Activated T-helper 1 cell treated with anti-CD3 and anti-CD28 coated beads, Interleukin-12 subunit alpha, Interleukin-12 subunit beta, Interleukin-2, Interleukin-4 antibody, amounts not matched to agents 30 ng/mL and 10 ng/mL and 1 ng/mL, durations not matched to agents 14 hours and 24 hours and 36 hours (primary cell): ENCODE results near the gene STN1. TPM values are rescaled to one million over a fixed set of nuclear protein-coding genes. Genes with fewer than 3 reads are reported as not detected.

Source experiments
- DNase-seq: peaks from one replicate; pipeline ENCODE4 v3.0.0; 2021; ENCODE audit warnings: low spot score
- H3K27ac Mint-ChIP-seq: one replicate; pipeline ENCODE4 v1.8.0; 2021; ENCODE audit warnings: mild to moderate bottlenecking, mixed read lengths
- H3K27me3 Mint-ChIP-seq: one replicate; pipeline ENCODE4 v1.8.0; 2022; ENCODE audit warnings: mild to moderate bottlenecking, moderate library complexity, mixed read lengths; ENCODE audit not compliant: insufficient read depth
- H3K36me3 Mint-ChIP-seq: one replicate; pipeline ENCODE4 v1.8.0; 2021; ENCODE audit warnings: low read depth, mixed read lengths
- H3K4me1 Mint-ChIP-seq: one replicate; pipeline ENCODE4 v1.8.0; 2021; ENCODE audit warnings: low read depth, mixed read lengths
- H3K4me3 Mint-ChIP-seq: one replicate; pipeline ENCODE4 v1.8.0; 2021; ENCODE audit warnings: mild to moderate bottlenecking, moderate library complexity, mixed read lengths
- H3K9me3 Mint-ChIP-seq: one replicate; pipeline ENCODE4 v1.8.0; 2021; ENCODE audit warnings: mixed read lengths
- intact Hi-C: fragments of 100-400 bp; cut with micrococcal nuclease; formaldehyde crosslinking; loops from one replicate; pipeline ENCODE4 v1.15.1; 2024
- total RNA-seq: library from RNA; stranded (reverse); gene quantifications from 2 replicates; pipeline ENCODE4 v1.2.3, GENCODE V29; 2022

STN1 gene
- total RNA-seq, 1 donor from 2014 or later = 20.0 TPM

- intact Hi-C loops = no loop called here
- no peak overlapping the region for H3K27ac Mint-ChIP-seq
- no peaks in the 10 kb centered on the region for H3K36me3 Mint-ChIP-seq
- peaks cover 17% of the 10 kb centered on the region for H3K4me1 Mint-ChIP-seq
- H3K27me3 Mint-ChIP-seq = peaks cover 6% of the 10 kb centered on the region
- H3K9me3 Mint-ChIP-seq = no peaks in the 10 kb centered on the region
- no peak overlapping the region for H3K4me3 Mint-ChIP-seq
- no peak for DNase-seq
These were observed 75.4 kb downstream of the STN1 start for GRCh38 chr10:103842605-103843004.

- DNase-seq = no peak
- no peaks in the 10 kb centered on the region for H3K36me3 Mint-ChIP-seq
- H3K27me3 Mint-ChIP-seq = peaks cover 6% of the 10 kb centered on the region
- intact Hi-C loops = no loop called here
- H3K4me3 Mint-ChIP-seq = no peak overlapping the region
- peaks cover 13% of the 10 kb centered on the region for H3K4me1 Mint-ChIP-seq
- no peak overlapping the region for H3K27ac Mint-ChIP-seq
- H3K9me3 Mint-ChIP-seq = no peaks in the 10 kb centered on the region
These were observed 76.5 kb downstream of the STN1 start for GRCh38 chr10:103841519-103841918.

GRCh38 chr10:103840740-103841070, 77.3 kb downstream of the STN1 start:
- no peaks in the 10 kb centered on the region for H3K36me3 Mint-ChIP-seq
- H3K27ac Mint-ChIP-seq = no peak overlapping the region
- intact Hi-C loops = no loop called here
- peaks cover 6% of the 10 kb centered on the region for H3K27me3 Mint-ChIP-seq
- H3K9me3 Mint-ChIP-seq = no peaks in the 10 kb centered on the region
- peaks cover 4% of the 10 kb centered on the region for H3K4me1 Mint-ChIP-seq
- H3K4me3 Mint-ChIP-seq = no peak overlapping the region
- DNase-seq = no peak

GRCh38 chr10:103839872-103840739, 77.9 kb downstream of the STN1 start:
- no peak overlapping the region for H3K4me3 Mint-ChIP-seq
- H3K27ac Mint-ChIP-seq = no peak overlapping the region
- H3K27me3 Mint-ChIP-seq = peaks cover 4% of the 10 kb centered on the region
- no peaks in the 10 kb centered on the region for H3K4me1 Mint-ChIP-seq
- H3K36me3 Mint-ChIP-seq = no peaks in the 10 kb centered on the region
- DNase-seq = no peak
- H3K9me3 Mint-ChIP-seq = no peaks in the 10 kb centered on the region
- intact Hi-C loops = no loop called here

- DNase-seq = no peak
- H3K9me3 Mint-ChIP-seq = no peaks in the 10 kb centered on the region
- H3K4me1 Mint-ChIP-seq = no peaks in the 10 kb centered on the region
- intact Hi-C loops = no loop called here
- H3K27me3 Mint-ChIP-seq = peaks cover 4% of the 10 kb centered on the region
- H3K27ac Mint-ChIP-seq = no peak overlapping the region
- H3K4me3 Mint-ChIP-seq = no peak overlapping the region
- H3K36me3 Mint-ChIP-seq = no peaks in the 10 kb centered on the region
These were observed 78.5 kb downstream of the STN1 start for GRCh38 chr10:103839519-103839871.

GRCh38 chr10:103838862-103839518, 79.0 kb downstream of the STN1 start:
- Mint-ChIP-seq H3K27me3 (peaks cover 4% of the 10 kb centered on the region), H3K27ac (no peak overlapping the region), H3K4me3 (no peak overlapping the region), H3K36me3 (no peaks in the 10 kb centered on the region), H3K9me3 (no peaks in the 10 kb centered on the region), H3K4me1 (no peaks in the 10 kb centered on the region)
- no peak for DNase-seq
- intact Hi-C loops = no loop called here

GRCh38 chr10:103838070-103838395, 80.0 kb downstream of the STN1 start:
- no peak overlapping the region for H3K27ac Mint-ChIP-seq
- H3K9me3 Mint-ChIP-seq = no peaks in the 10 kb centered on the region
- no peaks in the 10 kb centered on the region for H3K4me1 Mint-ChIP-seq
- intact Hi-C loops = no loop called here
- H3K27me3 Mint-ChIP-seq = peaks cover 4% of the 10 kb centered on the region
- DNase-seq = no peak
- no peak overlapping the region for H3K4me3 Mint-ChIP-seq
- no peaks in the 10 kb centered on the region for H3K36me3 Mint-ChIP-seq

GRCh38 chr10:103837370-103838069, 80.5 kb downstream of the STN1 start:
- no peaks in the 10 kb centered on the region for H3K36me3 Mint-ChIP-seq
- no peak overlapping the region for H3K4me3 Mint-ChIP-seq
- H3K9me3 Mint-ChIP-seq = no peaks in the 10 kb centered on the region
- H3K27me3 Mint-ChIP-seq = peaks cover 4% of the 10 kb centered on the region
- no peaks in the 10 kb centered on the region for H3K4me1 Mint-ChIP-seq
- intact Hi-C loops = no loop called here
- no peak for DNase-seq
- H3K27ac Mint-ChIP-seq = no peak overlapping the region

GRCh38 chr10:103836861-103837260, 81.1 kb downstream of the STN1 start:
- H3K9me3 Mint-ChIP-seq = no peaks in the 10 kb centered on the region
- no peaks in the 10 kb centered on the region for H3K4me1 Mint-ChIP-seq
- no peak overlapping the region for H3K27ac Mint-ChIP-seq
- no peak overlapping the region for H3K4me3 Mint-ChIP-seq
- no peaks in the 10 kb centered on the region for H3K36me3 Mint-ChIP-seq
- H3K27me3 Mint-ChIP-seq = peaks cover 4% of the 10 kb centered on the region
- intact Hi-C loops = no loop called here
- no peak for DNase-seq

- Mint-ChIP-seq H3K4me3 (no peak overlapping the region), H3K4me1 (no peaks in the 10 kb centered on the region), H3K27ac (no peak overlapping the region), H3K9me3 (no peaks in the 10 kb centered on the region), H3K36me3 (no peaks in the 10 kb centered on the region), H3K27me3 (peaks cover 6% of the 10 kb centered on the region)
- intact Hi-C loops = no loop called here
- no peak for DNase-seq
These were observed 81.7 kb downstream of the STN1 start for GRCh38 chr10:103836273-103836672.

- peaks cover 10% of the 10 kb centered on the region for H3K27me3 Mint-ChIP-seq
- H3K4me3 Mint-ChIP-seq = no peak overlapping the region
- no peaks in the 10 kb centered on the region for H3K4me1 Mint-ChIP-seq
- no peak overlapping the region for H3K27ac Mint-ChIP-seq
- DNase-seq = no peak
- H3K9me3 Mint-ChIP-seq = no peaks in the 10 kb centered on the region
- no peaks in the 10 kb centered on the region for H3K36me3 Mint-ChIP-seq
- intact Hi-C loops = no loop called here
These were observed 82.6 kb downstream of the STN1 start for GRCh38 chr10:103835096-103836050.

- Mint-ChIP-seq H3K9me3 (no peaks in the 10 kb centered on the region), H3K36me3 (no peaks in the 10 kb centered on the region), H3K4me1 (no peaks in the 10 kb centered on the region), H3K27me3 (peaks cover 11% of the 10 kb centered on the region), H3K27ac (no peak overlapping the region), H3K4me3 (no peak overlapping the region)
- no peak for DNase-seq
- intact Hi-C loops = no loop called here
These were observed 83.4 kb downstream of the STN1 start for GRCh38 chr10:103834436-103835095.
